GM12874 (cell line): ENCODE results near the gene ERCC2.

ENCODE experiments used
- TF ChIP-seq, protein P1 (sequence below): IDR thresholded peaks from 2 replicates; pipeline ENCODE4 v1.5.1; 2011; ENCODE audit warnings: low read depth, mild to moderate bottlenecking, control low read depth, low read length, moderate library complexity; ENCODE audit not compliant: insufficient read depth

Gene ERCC2

GRCh38 chr19:45409557-45409920 is 39.2 kb upstream of the ERCC2 start:
- TF ChIP-seq, protein P1, sequence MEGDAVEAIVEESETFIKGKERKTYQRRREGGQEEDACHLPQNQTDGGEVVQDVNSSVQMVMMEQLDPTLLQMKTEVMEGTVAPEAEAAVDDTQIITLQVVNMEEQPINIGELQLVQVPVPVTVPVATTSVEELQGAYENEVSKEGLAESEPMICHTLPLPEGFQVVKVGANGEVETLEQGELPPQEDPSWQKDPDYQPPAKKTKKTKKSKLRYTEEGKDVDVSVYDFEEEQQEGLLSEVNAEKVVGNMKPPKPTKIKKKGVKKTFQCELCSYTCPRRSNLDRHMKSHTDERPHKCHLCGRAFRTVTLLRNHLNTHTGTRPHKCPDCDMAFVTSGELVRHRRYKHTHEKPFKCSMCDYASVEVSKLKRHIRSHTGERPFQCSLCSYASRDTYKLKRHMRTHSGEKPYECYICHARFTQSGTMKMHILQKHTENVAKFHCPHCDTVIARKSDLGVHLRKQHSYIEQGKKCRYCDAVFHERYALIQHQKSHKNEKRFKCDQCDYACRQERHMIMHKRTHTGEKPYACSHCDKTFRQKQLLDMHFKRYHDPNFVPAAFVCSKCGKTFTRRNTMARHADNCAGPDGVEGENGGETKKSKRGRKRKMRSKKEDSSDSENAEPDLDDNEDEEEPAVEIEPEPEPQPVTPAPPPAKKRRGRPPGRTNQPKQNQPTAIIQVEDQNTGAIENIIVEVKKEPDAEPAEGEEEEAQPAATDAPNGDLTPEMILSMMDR, result no peak

GRCh38 chr19:45408830-45409556 is 38.6 kb upstream of the ERCC2 start:
- TF ChIP-seq, protein P1, result no peak

DNA sequence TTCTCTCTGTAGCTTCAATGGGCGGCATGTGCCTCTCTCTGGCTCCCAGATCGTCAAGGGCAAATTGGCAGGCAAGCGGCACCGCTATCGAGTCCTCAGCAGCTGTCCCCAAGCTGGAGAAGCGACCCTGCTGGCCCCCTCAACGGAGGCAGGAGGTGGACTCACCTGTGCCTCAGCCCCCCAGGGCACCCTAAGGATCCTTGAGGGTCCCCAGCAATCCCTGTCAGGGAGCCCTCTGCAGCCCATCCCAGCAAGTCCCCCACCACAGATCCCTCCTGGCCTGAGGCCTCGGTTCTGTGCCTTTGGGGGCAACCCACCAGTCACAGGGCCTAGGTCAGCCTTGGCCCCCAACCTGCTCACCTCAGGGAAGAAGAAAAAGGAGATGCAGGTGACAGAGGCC is 37.7 kb upstream of the ERCC2 start:
- TF ChIP-seq, protein P1, result no peak

DNA sequence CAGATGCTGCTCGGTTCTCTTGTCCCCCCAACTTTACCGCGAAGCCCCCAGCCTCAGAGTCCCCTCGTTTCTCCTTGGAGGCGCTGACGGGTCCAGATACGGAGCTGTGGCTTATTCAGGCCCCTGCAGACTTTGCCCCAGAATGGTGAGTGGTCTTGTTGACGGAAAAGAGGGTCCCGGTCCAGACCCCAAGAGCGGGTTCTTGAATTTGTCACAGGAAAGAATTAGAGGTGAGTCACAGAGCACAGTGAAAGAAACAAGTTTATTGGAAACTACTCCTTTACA is 36.7 kb upstream of the ERCC2 start:
- TF ChIP-seq, protein P1, result no peak

DNA sequence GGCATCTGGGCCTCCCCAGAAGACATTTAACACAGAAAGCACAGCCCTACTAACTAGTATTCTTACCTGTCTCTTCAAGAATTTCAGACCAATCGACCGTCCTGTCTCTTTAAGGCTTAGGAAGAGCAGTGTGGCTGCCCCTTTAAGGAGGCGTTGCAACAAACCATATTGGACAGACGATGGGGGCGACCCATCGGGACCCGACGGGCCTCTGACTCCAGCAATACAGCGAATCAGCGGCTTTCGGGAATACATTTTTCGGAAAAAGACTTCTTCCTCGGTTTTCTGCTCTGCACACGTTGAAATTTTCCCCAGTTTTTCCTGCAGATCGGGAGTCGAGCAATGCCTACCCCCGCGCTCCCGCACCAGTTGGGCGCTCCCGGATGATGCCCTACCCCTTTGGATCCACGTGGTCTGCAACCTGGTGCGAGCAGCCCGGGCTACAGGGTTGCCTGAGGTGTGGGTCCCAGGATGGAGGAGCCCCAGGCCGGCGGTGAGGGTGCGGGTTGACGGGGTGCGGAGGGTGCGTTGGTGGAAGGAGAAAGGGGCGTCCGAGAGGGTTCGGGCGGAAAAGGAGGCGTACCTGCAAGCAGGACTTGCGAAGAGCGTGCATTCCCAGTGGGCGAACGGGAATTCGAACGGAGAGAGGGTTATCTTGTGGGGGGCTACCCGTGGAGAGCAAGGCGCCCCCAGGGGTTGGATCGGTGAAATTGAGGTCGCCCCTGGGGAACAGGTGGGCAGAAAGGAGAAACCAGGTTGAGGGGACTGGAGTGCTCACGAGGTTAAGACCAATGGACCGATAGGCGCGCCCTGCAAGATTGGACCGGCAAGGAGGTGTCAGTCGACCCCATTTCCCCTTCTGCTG is 36.1 kb upstream of the ERCC2 start, which contains the start of gene POLR1G:
TSS of gene POLR1G (plus strand) at position 419 of the 865 bp plus-strand sequence. CDS start at position 472, 53 bp downstream.
- TF ChIP-seq, protein P1, result no peak

- TF ChIP-seq, protein P1, result no peak
These were observed 35.3 kb upstream of the ERCC2 start for GRCh38 chr19:45405435-45406225.
